ENCODE results near the gene GTPBP2. TPM values are rescaled to one million over a fixed set of nuclear protein-coding genes. Genes with fewer than 3 reads are reported as not detected.
"Not testable (repeated sequence)": the region's sequence is repeated elsewhere in the genome, so short reads cannot be mapped to it uniquely, and the experiment has no call there.

GTPBP2 gene
- total and polyA plus RNA-seq, 2 donors (not counting 1 experiment from before 2014, with no cell fraction given), result 80.8 to 103 TPM

GRCh38 chr6:43658161-43658560 is 29.1 kb upstream of the GTPBP2 start:
- intact Hi-C loops (cut with micrococcal nuclease), result no loop called here
- H3K27me3 ChIP-seq (replicated peaks in 1 of 4; ENCODE audit: control extremely low read depth in 1 of 4, control insufficient read depth in 3 of 4, insufficient read depth in 4 of 4, low read length in 3 of 4), result no peaks in the 10 kb centered on the region
- Mint-ChIP-seq H3K9me3 (ENCODE audit: insufficient read depth) (no peaks in the 10 kb centered on the region), H3K4me3 (no peak overlapping the region), H3K27me3 (peaks cover 8% of the 10 kb centered on the region), H3K27ac (no peak overlapping the region), H3K4me1 (no peaks in the 10 kb centered on the region)
- WGBS (ENCODE audit: insufficient coverage), result 89% methylated on average over 3 of the region's 9 CpGs
- H3K4me2 ChIP-seq (replicated peaks; ENCODE audit: low read depth, low read length, poor library complexity, severe bottlenecking), result no peak overlapping the region
- H3K4me3 ChIP-seq (ENCODE audit: control extremely low read depth in 1 of 5, extremely low read depth in 1 of 5, insufficient read depth in 1 of 5, low read depth in 2 of 5, low read length in 4 of 5), result no peak overlapping the region
- POLR2A ChIA-PET, result no interaction called here
- ATAC-seq (ENCODE audit: low read depth) (no peak), DNase-seq (no peak)
- TF ChIP-seq, protein P1, sequence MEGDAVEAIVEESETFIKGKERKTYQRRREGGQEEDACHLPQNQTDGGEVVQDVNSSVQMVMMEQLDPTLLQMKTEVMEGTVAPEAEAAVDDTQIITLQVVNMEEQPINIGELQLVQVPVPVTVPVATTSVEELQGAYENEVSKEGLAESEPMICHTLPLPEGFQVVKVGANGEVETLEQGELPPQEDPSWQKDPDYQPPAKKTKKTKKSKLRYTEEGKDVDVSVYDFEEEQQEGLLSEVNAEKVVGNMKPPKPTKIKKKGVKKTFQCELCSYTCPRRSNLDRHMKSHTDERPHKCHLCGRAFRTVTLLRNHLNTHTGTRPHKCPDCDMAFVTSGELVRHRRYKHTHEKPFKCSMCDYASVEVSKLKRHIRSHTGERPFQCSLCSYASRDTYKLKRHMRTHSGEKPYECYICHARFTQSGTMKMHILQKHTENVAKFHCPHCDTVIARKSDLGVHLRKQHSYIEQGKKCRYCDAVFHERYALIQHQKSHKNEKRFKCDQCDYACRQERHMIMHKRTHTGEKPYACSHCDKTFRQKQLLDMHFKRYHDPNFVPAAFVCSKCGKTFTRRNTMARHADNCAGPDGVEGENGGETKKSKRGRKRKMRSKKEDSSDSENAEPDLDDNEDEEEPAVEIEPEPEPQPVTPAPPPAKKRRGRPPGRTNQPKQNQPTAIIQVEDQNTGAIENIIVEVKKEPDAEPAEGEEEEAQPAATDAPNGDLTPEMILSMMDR (IDR thresholded peaks at IDR 0.05), result no peak
- TF ChIP-seq EZH2 (IDR thresholded peaks at IDR 0.05; ENCODE audit: borderline replicate concordance, insufficient read depth, low read depth, low read length, poor library complexity, severe bottlenecking), result no peak
- no peaks in the 10 kb centered on the region for H4K20me1 ChIP-seq (ENCODE audit: control insufficient read depth, insufficient read depth, low read length, poor library complexity, severe bottlenecking)
- no peak overlapping the region for H2AFZ ChIP-seq (ENCODE audit: insufficient read depth, low read depth, low read length, poor library complexity, severe bottlenecking)
- H3K9ac ChIP-seq (ENCODE audit: low read length), result no peak overlapping the region
- CTCF ChIA-PET, result interaction anchor here (0.6 kb wide), 1 partner anchor 27 kb away, joined by 3 read pairs; no protein-coding TSS in a partner anchor
- no peaks in the 10 kb centered on the region for H3K36me3 ChIP-seq (replicated peaks in 1 of 2; ENCODE audit: control extremely low read depth in 1 of 2, control insufficient read depth in 1 of 2, extremely low read depth in 1 of 2, insufficient read depth in 2 of 2, low read length in 1 of 2)
- H3K27ac ChIP-seq (ENCODE audit: low read length in 2 of 2), result no peak overlapping the region
- H3K79me2 ChIP-seq (ENCODE audit: control insufficient read depth, insufficient read depth, low read length), result no peaks in the 10 kb centered on the region
- no peaks in the 10 kb centered on the region for H3K4me1 ChIP-seq (ENCODE audit: control insufficient read depth in 2 of 2, insufficient read depth in 2 of 2, low read length in 2 of 2)
- H3K9me3 ChIP-seq (ENCODE audit: control extremely low read depth in 1 of 3, control insufficient read depth in 2 of 3, insufficient read depth in 1 of 3, low read length in 2 of 3), result no peaks in the 10 kb centered on the region

- H3K4me1 ChIP-seq (ENCODE audit: control insufficient read depth in 2 of 2, insufficient read depth in 2 of 2, low read length in 2 of 2), result no peaks in the 10 kb centered on the region
- WGBS (ENCODE audit: insufficient coverage), result 93% methylated on average over 2 of the region's 3 CpGs
- intact Hi-C loops (cut with micrococcal nuclease), result no loop called here
- Mint-ChIP-seq H3K27me3 (peaks cover 8% of the 10 kb centered on the region), H3K4me1 (no peaks in the 10 kb centered on the region), H3K9me3 (ENCODE audit: insufficient read depth) (no peaks in the 10 kb centered on the region), H3K27ac (no peak overlapping the region), H3K4me3 (no peak overlapping the region)
- ATAC-seq (ENCODE audit: low read depth) (no peak), DNase-seq (no peak)
- H3K27me3 ChIP-seq (replicated peaks in 1 of 4; ENCODE audit: control extremely low read depth in 1 of 4, control insufficient read depth in 3 of 4, insufficient read depth in 4 of 4, low read length in 3 of 4), result no peaks in the 10 kb centered on the region
- TF ChIP-seq, protein P1 (IDR thresholded peaks at IDR 0.05), result no peak
- no peak for TF ChIP-seq EZH2 (IDR thresholded peaks at IDR 0.05; ENCODE audit: borderline replicate concordance, insufficient read depth, low read depth, low read length, poor library complexity, severe bottlenecking)
- ChIA-PET CTCF (interaction anchor here (0.6 to 1.8 kb wide), 2 partner anchors 10 to 25 kb away, joined by 3 to 9 read pairs; no protein-coding TSS in a partner anchor), POLR2A (no interaction called here)
- no peak overlapping the region for H3K4me2 ChIP-seq (replicated peaks; ENCODE audit: low read depth, low read length, poor library complexity, severe bottlenecking)
- no peaks in the 10 kb centered on the region for H4K20me1 ChIP-seq (ENCODE audit: control insufficient read depth, insufficient read depth, low read length, poor library complexity, severe bottlenecking)
- H3K27ac ChIP-seq (ENCODE audit: low read length in 2 of 2), result no peak overlapping the region
- H2AFZ ChIP-seq (ENCODE audit: insufficient read depth, low read depth, low read length, poor library complexity, severe bottlenecking), result no peak overlapping the region
- no peak overlapping the region for H3K9ac ChIP-seq (ENCODE audit: low read length)
- no peaks in the 10 kb centered on the region for H3K36me3 ChIP-seq (replicated peaks in 1 of 2; ENCODE audit: control extremely low read depth in 1 of 2, control insufficient read depth in 1 of 2, extremely low read depth in 1 of 2, insufficient read depth in 2 of 2, low read length in 1 of 2)
- no peaks in the 10 kb centered on the region for H3K9me3 ChIP-seq (ENCODE audit: control extremely low read depth in 1 of 3, control insufficient read depth in 2 of 3, insufficient read depth in 1 of 3, low read length in 2 of 3)
- no peaks in the 10 kb centered on the region for H3K79me2 ChIP-seq (ENCODE audit: control insufficient read depth, insufficient read depth, low read length)
- no peak overlapping the region for H3K4me3 ChIP-seq (ENCODE audit: control extremely low read depth in 1 of 5, extremely low read depth in 1 of 5, insufficient read depth in 1 of 5, low read depth in 2 of 5, low read length in 4 of 5)
Measured at GRCh38 chr6:43657221-43657802, 28.2 kb upstream of the GTPBP2 start.

DNA sequence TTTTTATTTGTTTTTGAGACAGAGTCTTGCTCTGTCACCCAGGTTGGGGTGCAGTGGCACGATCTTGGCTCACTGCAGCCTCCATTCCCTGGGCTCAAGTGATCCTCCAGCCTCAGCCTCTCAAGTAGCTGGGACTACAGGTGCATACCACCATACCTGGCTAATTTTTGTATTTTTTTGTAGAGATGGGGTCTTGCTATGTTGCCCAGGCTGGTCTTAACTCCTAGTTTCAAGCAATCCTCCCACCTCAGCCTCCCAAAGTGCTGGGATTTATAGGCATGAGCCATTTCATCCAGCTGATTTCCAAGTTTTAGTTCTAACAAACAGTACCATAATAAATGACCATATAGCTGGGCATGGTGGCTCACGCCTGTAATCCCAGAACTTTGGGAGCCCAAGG is 23.8 kb upstream of the GTPBP2 start:
- POLR2A ChIA-PET, H3K4me3 Mint-ChIP-seq: not testable (repeated sequence)
- CTCF ChIA-PET, result interaction anchor here (1.2 to 2.7 kb wide), 2 partner anchors 15 to 44 kb away, joined by 3 to 9 read pairs; no protein-coding TSS in a partner anchor

More for the DNA sequence above, 23.8 kb upstream of the GTPBP2 start:
- H3K4me1 ChIP-seq (ENCODE audit: control insufficient read depth in 2 of 2, insufficient read depth in 2 of 2, low read length in 2 of 2); H3K79me2 ChIP-seq (ENCODE audit: control insufficient read depth, insufficient read depth, low read length); ATAC-seq (ENCODE audit: low read depth); DNase-seq; intact Hi-C loops (cut with micrococcal nuclease); H3K4me1 Mint-ChIP-seq; H3K27me3 ChIP-seq (replicated peaks in 1 of 4; ENCODE audit: control extremely low read depth in 1 of 4, control insufficient read depth in 3 of 4, insufficient read depth in 4 of 4, low read length in 3 of 4); H3K27me3 Mint-ChIP-seq; H3K27ac ChIP-seq (ENCODE audit: low read length in 2 of 2); H3K4me2 ChIP-seq (replicated peaks; ENCODE audit: low read depth, low read length, poor library complexity, severe bottlenecking); H2AFZ ChIP-seq (ENCODE audit: insufficient read depth, low read depth, low read length, poor library complexity, severe bottlenecking); H3K9ac ChIP-seq (ENCODE audit: low read length); H3K9me3 ChIP-seq (ENCODE audit: control extremely low read depth in 1 of 3, control insufficient read depth in 2 of 3, insufficient read depth in 1 of 3, low read length in 2 of 3); H3K27ac Mint-ChIP-seq; H3K36me3 ChIP-seq (replicated peaks in 1 of 2; ENCODE audit: control extremely low read depth in 1 of 2, control insufficient read depth in 1 of 2, extremely low read depth in 1 of 2, insufficient read depth in 2 of 2, low read length in 1 of 2); H3K4me3 ChIP-seq (ENCODE audit: control extremely low read depth in 1 of 5, extremely low read depth in 1 of 5, insufficient read depth in 1 of 5, low read depth in 2 of 5, low read length in 4 of 5); H3K9me3 Mint-ChIP-seq (ENCODE audit: insufficient read depth); H4K20me1 ChIP-seq (ENCODE audit: control insufficient read depth, insufficient read depth, low read length, poor library complexity, severe bottlenecking): not testable (repeated sequence)
- 100% methylated on average over 1 of the region's 2 CpGs for WGBS (ENCODE audit: insufficient coverage)
